ENCODE measurements around the gene STRADA. TPM values are rescaled to one million over a fixed set of nuclear protein-coding genes. Genes with fewer than 3 reads are reported as not detected.

Gene STRADA
- total and polyA plus RNA-seq, 5 experiments from 2014 or later = 17.8 to 57.1 (median 24.5) TPM

Other genes starting within 250 kb of the STRADA start
- gene KCNH6, start 218.4 kb downstream of the STRADA start, total RNA-seq = not detected
- gene KCNH6, start 218.4 kb downstream of the STRADA start, polyA plus RNA-seq = not detected
- 10 to 100 TPM; 70.4 to 76.0 TPM for gene DCAF7, start 191.3 kb downstream of the STRADA start, total RNA-seq
- gene DCAF7, start 191.3 kb downstream of the STRADA start, polyA plus RNA-seq = 10 to 100 TPM; 57.8 to 77.5 (median 75.6) TPM
- 10 to 100 TPM; 15.5 to 16.6 TPM for gene TACO1, start 140.9 kb downstream of the STRADA start, total RNA-seq
- 10 to 100 TPM; 11.3 to 18.3 (median 17.5) TPM for gene TACO1, start 140.9 kb downstream of the STRADA start, polyA plus RNA-seq
- gene MAP3K3, start 119.4 kb downstream of the STRADA start, total RNA-seq = 10 to 100 TPM; 77.5 to 82.8 TPM
- gene MAP3K3, start 119.4 kb downstream of the STRADA start, polyA plus RNA-seq = 10 to 100 TPM; 23.8 to 47.4 (median 24.7) TPM
- gene LIMD2, start 41.7 kb downstream of the STRADA start, total RNA-seq = 100 to 1,000 TPM; 936 to 980 TPM
- gene LIMD2, start 41.7 kb downstream of the STRADA start, polyA plus RNA-seq = 100 to 1,000 TPM; 390 to 700 (median 632) TPM
- gene CCDC47, start 31.8 kb upstream of the STRADA start, total RNA-seq = 10 to 100 TPM; 29.5 to 34.9 TPM
- gene CCDC47, start 31.8 kb upstream of the STRADA start, polyA plus RNA-seq = 10 to 100 TPM; 21.8 to 34.8 (median 26.0) TPM
- 100 to 1,000 TPM; 169 to 175 TPM for gene DDX42, start 32.4 kb upstream of the STRADA start, total RNA-seq
- gene DDX42, start 32.4 kb upstream of the STRADA start, polyA plus RNA-seq = 10 to 100 TPM in 2 of 3 donors, 1 to 10 TPM in 1; 8.9 to 18.5 (median 13.2) TPM
- 100 to 1,000 TPM; 139 to 143 TPM for gene PSMC5, start 85.6 kb upstream of the STRADA start, total RNA-seq
- 100 to 1,000 TPM; 173 to 214 (median 191) TPM for gene PSMC5, start 85.6 kb upstream of the STRADA start, polyA plus RNA-seq
- 10 to 100 TPM; 71.9 to 75.7 TPM for gene FTSJ3, start 85.9 kb upstream of the STRADA start, total RNA-seq
- gene FTSJ3, start 85.9 kb upstream of the STRADA start, polyA plus RNA-seq = 10 to 100 TPM; 16.8 to 43.1 (median 24.0) TPM
- 100 to 1,000 TPM; 105 to 110 TPM for gene SMARCD2, start 100.9 kb upstream of the STRADA start, total RNA-seq
- 100 to 1,000 TPM in 1 of 3 donors, 10 to 100 TPM in 2; 65.9 to 112 (median 91.5) TPM for gene SMARCD2, start 100.9 kb upstream of the STRADA start, polyA plus RNA-seq
- not detected for gene CSH2, start 131.9 kb upstream of the STRADA start, total RNA-seq
- not detected for gene CSH2, start 131.9 kb upstream of the STRADA start, polyA plus RNA-seq
- not detected for gene GH2, start 140.1 kb upstream of the STRADA start, total RNA-seq
- gene GH2, start 140.1 kb upstream of the STRADA start, polyA plus RNA-seq = not detected
- gene CSH1, start 154.8 kb upstream of the STRADA start, total RNA-seq = not detected
- not detected for gene CSH1, start 154.8 kb upstream of the STRADA start, polyA plus RNA-seq
- gene CSHL1, start 169.5 kb upstream of the STRADA start, total RNA-seq = not detected
- not detected for gene CSHL1, start 169.5 kb upstream of the STRADA start, polyA plus RNA-seq
- gene GH1, start 177.0 kb upstream of the STRADA start, total RNA-seq = not detected
- not detected for gene GH1, start 177.0 kb upstream of the STRADA start, polyA plus RNA-seq
- 10 to 100 TPM; 40.0 to 42.8 TPM for gene CD79B, start 190.5 kb upstream of the STRADA start, total RNA-seq
- 10 to 100 TPM; 14.5 to 21.9 (median 21.3) TPM for gene CD79B, start 190.5 kb upstream of the STRADA start, polyA plus RNA-seq
- gene SCN4A, start 231.1 kb upstream of the STRADA start, total RNA-seq = under 1 TPM; 0.05 to 0.22 TPM
- gene SCN4A, start 231.1 kb upstream of the STRADA start, polyA plus RNA-seq = not detected

Measured in naive thymus-derived CD8-positive, alpha-beta T cell (primary cell).